GM12892 (cell line): ENCODE data around the gene TDRD3.

Experiments
- POLR2A ChIP-seq: IDR thresholded peaks from 2 replicates; pipeline ENCODE4 v1.6.1; 2011; ENCODE audit warnings: low read depth, low read length, control low read depth
- POLR2AphosphoS5 ChIP-seq: IDR thresholded peaks from 2 replicates; pipeline ENCODE4 v1.6.1; 2011; ENCODE audit warnings: low read depth, low read length, control low read depth
- TAF1 ChIP-seq: IDR thresholded peaks from 2 replicates; pipeline ENCODE4 v1.6.1; 2011; ENCODE audit warnings: low read depth, mild to moderate bottlenecking, control low read depth, low read length, borderline replicate concordance

DNA sequence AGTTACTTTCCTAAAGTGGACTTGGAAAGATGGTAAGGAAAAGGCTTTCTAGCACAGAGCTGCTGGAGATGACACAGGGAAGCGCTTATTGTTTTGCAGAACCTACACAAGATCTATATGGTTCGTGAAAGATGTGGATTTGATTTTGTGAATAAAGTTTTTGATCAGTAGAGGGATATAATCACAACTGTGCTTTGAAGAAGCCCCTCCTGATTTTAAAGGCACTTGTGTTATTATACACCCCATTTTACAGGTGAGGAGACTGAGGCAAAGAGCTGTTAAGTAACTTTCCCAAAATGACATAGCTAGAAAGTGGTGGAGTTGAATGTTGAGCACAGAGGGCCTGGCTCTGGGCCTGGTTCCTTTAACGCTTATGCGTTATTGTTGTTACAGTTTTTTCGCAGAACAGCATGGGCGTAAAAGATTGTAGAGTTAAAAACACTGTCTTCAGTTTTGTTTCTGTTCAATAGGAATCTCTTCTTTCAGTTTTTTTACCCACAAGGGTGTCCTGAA, 1.4 kb downstream of the TDRD3 start:
- TF ChIP-seq POLR2AphosphoS5 (no peak), TAF1 (no peak), POLR2A (no peak)
